Measurements from ENCODE around the gene CHD8. TPM values are rescaled to one million over a fixed set of nuclear protein-coding genes. Genes with fewer than 3 reads are reported as not detected.

The CHD8 gene
- polyA plus RNA-seq, 3 donors, result 8.2 to 34.2 (median 15.1) TPM

GRCh38 chr14:21428930-21429329 is 27.0 kb downstream of the CHD8 start:
- WGBS (ENCODE audit: insufficient coverage), result 88% methylated on average over 1 of the region's 4 CpGs
- no peak for DNase-seq
- no peak overlapping the region for H3K4me3 Mint-ChIP-seq
- Histone ChIP-seq H3K27ac (ENCODE audit: low read depth in 1 of 2, low read length in 2 of 2) (no peak overlapping the region), H3K36me3 (replicated peaks in 1 of 2; ENCODE audit: control insufficient read depth in 1 of 2, insufficient read depth in 2 of 2, low read length in 2 of 2) (peaks cover 73 to 80% of the 10 kb centered on the region in 2 donors), H2AFZ (ENCODE audit: insufficient read depth, low read depth, low read length, poor library complexity, severe bottlenecking) (no peak overlapping the region), H4K20me1 (ENCODE audit: insufficient read depth, low read length) (peaks cover 60% of the 10 kb centered on the region), H3K79me2 (ENCODE audit: insufficient read depth, low read length) (peaks cover 49% of the 10 kb centered on the region), H3K4me1 (ENCODE audit: control insufficient read depth in 1 of 2, insufficient read depth in 2 of 2, low read length in 2 of 2) (no peaks in the 10 kb centered on the region), H3K9ac (ENCODE audit: insufficient read depth, low read length, poor library complexity, severe bottlenecking) (no peak overlapping the region), H3K9me3 (replicated peaks in 1 of 2; ENCODE audit: control insufficient read depth in 1 of 2, insufficient read depth in 1 of 2, low read length in 2 of 2) (no peaks in the 10 kb centered on the region), H3K4me3 (replicated peaks in 1 of 3; ENCODE audit: low read depth in 2 of 3, low read length in 3 of 3) (no peak overlapping the region), H3K27me3 (ENCODE audit: control insufficient read depth in 2 of 2, insufficient read depth in 2 of 2, low read length in 2 of 2) (no peaks in the 10 kb centered on the region), H3K4me2 (replicated peaks; ENCODE audit: extremely low read depth, low read length, poor library complexity, severe bottlenecking) (no peak overlapping the region)
- peaks cover 0 to 1% (median 0%) of the 10 kb centered on the region in 7 donors for H3K9me3 Mint-ChIP-seq
- TF ChIP-seq CTCF (IDR thresholded peaks at IDR 0.05), result no peak
- peaks cover 1% of the 10 kb centered on the region for H3K4me1 Mint-ChIP-seq
- peak overlapping the region in 1 of 7 donors; percentile 50 for H3K27ac Mint-ChIP-seq
- no peaks in the 10 kb centered on the region for H3K27me3 Mint-ChIP-seq (ENCODE audit: low read depth in 3 of 3)
- H3K36me3 Mint-ChIP-seq, result peaks cover 73 to 79% of the 10 kb centered on the region in 2 donors
- intact Hi-C loops (cut with micrococcal nuclease), result no loop called here

GRCh38 chr14:21426692-21427091 is 29.2 kb downstream of the CHD8 start:
- no peak overlapping the region for H3K4me3 Mint-ChIP-seq

More at GRCh38 chr14:21426692-21427091, 29.2 kb downstream of the CHD8 start:
- WGBS (ENCODE audit: insufficient coverage), result no CpG with 5 or more reads among the region's 1 CpG
- Mint-ChIP-seq H3K4me1 (peaks cover 1% of the 10 kb centered on the region), H3K27me3 (ENCODE audit: low read depth in 3 of 3) (no peaks in the 10 kb centered on the region), H3K27ac (peak overlapping the region in 1 of 7 donors; percentile 37), H3K9me3 (peaks cover 0 to 1% (median 0%) of the 10 kb centered on the region in 7 donors), H3K36me3 (peaks cover 85 to 99% of the 10 kb centered on the region in 2 donors)
- Histone ChIP-seq H3K4me2 (replicated peaks; ENCODE audit: extremely low read depth, low read length, poor library complexity, severe bottlenecking) (no peak overlapping the region), H3K4me3 (replicated peaks in 1 of 3; ENCODE audit: low read depth in 2 of 3, low read length in 3 of 3) (no peak overlapping the region), H3K9ac (ENCODE audit: insufficient read depth, low read length, poor library complexity, severe bottlenecking) (no peak overlapping the region), H3K4me1 (ENCODE audit: control insufficient read depth in 1 of 2, insufficient read depth in 2 of 2, low read length in 2 of 2) (no peaks in the 10 kb centered on the region), H3K9me3 (replicated peaks in 1 of 2; ENCODE audit: control insufficient read depth in 1 of 2, insufficient read depth in 1 of 2, low read length in 2 of 2) (no peaks in the 10 kb centered on the region), H4K20me1 (ENCODE audit: insufficient read depth, low read length) (peaks cover 47% of the 10 kb centered on the region), H3K27me3 (ENCODE audit: control insufficient read depth in 2 of 2, insufficient read depth in 2 of 2, low read length in 2 of 2) (no peaks in the 10 kb centered on the region), H3K36me3 (replicated peaks in 1 of 2; ENCODE audit: control insufficient read depth in 1 of 2, insufficient read depth in 2 of 2, low read length in 2 of 2) (peaks cover 89 to 99% of the 10 kb centered on the region in 2 donors), H3K27ac (ENCODE audit: low read depth in 1 of 2, low read length in 2 of 2) (no peak overlapping the region), H3K79me2 (ENCODE audit: insufficient read depth, low read length) (peaks cover 27% of the 10 kb centered on the region), H2AFZ (ENCODE audit: insufficient read depth, low read depth, low read length, poor library complexity, severe bottlenecking) (no peak overlapping the region)
- DNase-seq, result no peak
- no peak for TF ChIP-seq CTCF (IDR thresholded peaks at IDR 0.05)
- intact Hi-C loops (cut with micrococcal nuclease), result no loop called here

Measured in CD14-positive monocyte (primary cell).